ENCODE measurements around the gene NUDT6. TPM values are rescaled to one million over a fixed set of nuclear protein-coding genes. Genes with fewer than 3 reads are reported as not detected.

The NUDT6 gene
- polyA plus RNA-seq, 5 donors, result 9.9 to 17.2 (median 16.6) TPM

DNA sequence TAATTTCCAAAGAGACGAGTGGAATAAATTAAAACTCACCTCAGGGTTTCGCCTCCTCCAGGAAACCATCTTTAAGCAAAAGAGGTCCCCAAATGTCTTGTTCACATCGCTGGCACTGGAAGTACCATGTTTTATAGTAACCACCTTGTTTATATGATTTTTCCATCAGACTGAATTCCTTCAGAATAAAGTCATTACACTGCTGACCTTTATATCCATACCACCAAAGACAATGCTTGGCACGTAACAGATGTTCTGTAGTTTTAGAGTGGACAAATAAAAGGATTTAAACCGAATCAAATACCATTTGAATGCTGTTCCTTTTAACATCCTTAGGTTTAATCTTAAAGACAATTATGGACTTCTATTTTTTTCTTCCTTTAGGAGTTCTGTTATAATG lies 4.7 kb downstream of the NUDT6 start:
- DNase-seq, result no peak

DNA sequence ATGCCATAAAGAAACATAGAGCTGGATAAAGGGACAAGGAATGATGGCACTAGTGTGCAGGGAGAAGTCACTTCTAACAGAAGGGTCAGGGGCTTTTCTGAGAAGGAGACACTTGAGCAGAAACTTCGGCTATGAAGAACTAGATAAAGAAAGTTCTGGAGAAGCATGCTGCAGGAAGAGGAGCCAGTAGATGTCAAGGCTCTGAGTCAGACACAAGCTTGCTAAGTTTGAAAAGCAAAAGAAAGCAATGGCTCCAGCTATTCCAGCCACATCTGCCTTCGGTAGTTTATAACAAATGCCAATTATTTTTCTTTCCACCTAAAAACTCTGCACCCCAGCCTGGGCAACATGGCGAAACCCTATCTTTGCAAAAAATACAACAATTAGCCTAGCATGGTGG lies 7.5 kb downstream of the NUDT6 start:
- DNase-seq, result no peak

DNA sequence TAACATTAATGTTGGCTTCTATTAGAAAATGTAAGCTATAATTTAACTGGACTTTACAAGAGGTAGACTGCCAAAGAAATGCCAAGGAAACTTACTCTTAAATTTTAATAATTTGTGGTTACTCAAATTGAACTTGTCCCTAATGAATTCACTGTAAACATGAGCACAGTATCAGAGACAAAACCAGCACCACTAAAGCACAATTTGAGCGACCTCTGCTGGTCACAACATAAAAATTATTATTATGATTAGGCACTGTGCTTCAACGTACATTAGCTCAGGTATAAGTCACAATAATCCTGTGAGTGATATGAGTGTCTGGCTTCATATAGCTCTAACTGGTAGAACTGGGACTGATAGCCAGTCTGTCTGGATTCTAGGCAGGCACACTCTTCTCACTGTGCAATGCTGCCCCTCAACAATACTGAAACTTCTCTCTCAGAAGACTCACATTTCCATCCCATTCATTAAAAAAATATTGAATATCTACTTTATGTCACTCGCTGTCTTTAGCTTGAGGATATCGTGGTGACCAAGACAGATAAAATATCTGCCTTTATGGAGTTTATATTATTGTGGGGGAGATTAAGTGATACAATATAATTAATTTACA lies 8.0 kb downstream of the NUDT6 start:
- peak in 1 of 2 donors; percentile 33 for DNase-seq

DNA sequence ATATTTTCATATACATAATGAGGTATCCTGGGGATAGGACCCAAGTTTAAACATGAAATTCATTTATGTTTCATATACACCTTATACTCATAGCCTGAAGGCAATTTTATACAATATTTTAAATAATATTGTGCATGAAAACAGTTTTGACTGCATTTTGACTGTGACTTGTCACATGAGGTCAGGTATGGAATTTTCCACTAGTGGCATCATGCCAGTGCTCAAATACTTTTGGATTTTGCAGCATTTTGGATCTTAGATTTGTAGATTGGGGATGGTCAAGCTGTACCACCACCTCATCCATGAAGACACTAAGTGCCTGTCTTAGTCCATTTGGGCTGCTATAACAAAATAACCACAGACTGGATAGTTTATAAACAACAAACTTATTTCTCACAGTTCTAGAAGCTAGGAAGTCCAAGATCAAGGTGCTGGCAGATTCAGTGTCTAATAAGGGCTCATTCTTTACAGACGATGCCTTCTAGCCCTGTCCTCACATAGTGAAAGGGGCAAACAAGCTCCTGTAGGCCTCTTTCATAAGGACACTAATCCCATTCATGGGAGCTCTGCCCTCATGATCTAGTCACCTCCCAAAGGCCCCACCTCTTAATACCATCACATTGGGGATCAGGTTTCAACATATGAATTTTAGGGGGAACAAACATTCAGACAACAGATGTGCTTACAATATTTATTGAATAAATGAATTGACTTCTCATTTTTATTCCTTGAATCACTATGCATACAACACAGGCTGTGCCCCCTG lies 9.4 kb downstream of the NUDT6 start:
- DNase-seq, result no peak

DNA sequence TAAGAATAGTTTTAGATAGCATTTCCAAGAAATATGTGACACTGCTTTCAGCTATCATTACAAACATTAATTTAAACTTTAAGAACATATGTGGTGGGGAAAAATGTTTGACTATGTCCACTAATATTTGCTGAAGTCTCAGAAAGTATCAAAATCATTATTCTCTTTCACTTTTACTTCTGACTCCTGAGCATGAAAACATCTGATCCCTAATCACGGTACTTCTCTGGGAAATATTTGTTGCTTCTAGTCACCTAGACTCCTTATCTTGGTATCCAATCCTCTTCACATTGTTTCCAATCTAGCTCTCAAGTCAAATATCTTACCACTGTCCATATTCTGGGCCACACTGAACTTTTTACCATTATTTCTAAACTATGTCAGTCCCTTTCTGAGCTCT lies 10.8 kb downstream of the NUDT6 start:
- DNase-seq, result no peak

DNA sequence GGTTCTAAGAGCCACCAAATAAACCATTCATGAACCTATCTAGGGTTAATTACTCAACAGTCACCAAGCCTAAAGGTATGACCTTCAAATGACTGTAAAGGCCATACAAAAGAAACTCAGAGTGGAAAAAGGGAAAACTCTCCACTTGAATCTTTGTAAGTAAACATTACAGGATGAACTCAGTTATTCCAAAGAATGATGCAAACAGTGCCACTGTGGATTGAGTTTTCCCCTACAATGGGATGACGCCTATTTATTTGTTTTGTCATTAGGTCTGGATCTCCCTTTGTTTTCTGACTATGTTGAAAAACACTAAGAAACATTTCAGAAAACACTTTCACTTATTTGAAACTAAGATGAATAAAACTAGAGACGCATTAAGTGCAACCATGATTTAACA lies 12.7 kb downstream of the NUDT6 start:
- no peak for DNase-seq

DNA sequence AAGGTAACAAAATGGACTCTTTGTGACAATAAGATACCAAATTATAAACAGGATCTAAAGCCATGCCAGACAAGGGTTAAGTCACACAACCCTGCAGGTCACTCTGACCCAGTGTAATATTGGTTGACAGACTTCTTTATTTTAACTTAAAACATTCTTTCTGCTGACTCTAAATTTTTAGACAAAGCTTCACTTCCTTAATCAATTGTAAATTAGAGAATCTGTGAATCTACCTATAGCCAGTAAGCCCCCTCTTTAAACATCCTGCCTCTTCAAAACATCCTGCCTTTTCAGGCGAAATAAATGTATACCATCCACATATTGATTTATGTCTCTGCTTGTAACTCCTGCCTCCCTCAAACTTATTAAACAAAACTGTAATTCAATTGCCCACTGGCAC lies 14.2 kb downstream of the NUDT6 start:
- no peak for DNase-seq

DNA sequence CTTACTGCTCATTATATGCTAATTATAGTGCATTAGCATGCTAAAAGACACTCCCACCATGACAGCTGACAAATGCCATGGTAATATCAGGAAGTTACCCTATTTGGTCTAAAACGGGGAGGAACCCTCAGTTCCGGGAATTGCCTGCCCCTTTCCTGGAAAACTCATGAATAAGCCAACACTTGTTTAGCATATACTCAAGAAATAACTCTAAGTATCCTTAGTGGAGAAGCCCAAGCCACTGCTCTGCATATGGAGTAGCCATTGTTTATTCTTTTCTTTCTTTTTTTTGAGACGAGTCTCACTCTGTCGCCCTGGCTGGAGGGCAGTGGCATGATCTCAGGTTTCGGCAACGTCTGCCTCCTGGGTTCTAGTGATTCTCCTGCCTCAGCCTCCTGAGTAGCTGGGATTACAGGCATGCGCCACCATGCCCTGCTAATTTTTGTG lies 15.5 kb downstream of the NUDT6 start:
- no peak for DNase-seq

DNA sequence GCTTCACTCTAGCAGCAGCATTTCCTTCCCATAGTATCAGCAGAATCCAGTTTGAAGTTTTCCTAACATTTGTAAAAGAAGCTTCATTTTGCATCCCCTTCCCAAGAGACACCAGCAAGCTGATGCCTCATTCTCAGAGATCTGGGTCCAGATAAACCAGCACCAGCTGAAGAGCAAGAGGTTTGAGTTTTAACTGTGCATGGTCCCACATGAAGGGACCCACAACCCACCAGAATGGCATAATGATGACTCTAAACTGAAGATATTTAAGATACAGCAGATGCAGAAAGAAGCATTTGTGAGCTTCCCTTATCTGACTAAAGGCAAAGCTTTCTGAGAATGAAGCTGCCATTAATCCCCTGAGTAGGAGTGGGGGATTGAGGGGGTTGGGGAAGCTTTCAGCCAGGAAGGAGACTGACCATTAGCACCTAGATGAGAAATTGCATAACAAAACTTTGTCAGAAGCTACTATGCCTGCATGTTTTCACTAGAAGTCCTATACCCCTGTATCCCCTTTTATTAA lies 18.6 kb downstream of the NUDT6 start:
- no peak for DNase-seq

DNA sequence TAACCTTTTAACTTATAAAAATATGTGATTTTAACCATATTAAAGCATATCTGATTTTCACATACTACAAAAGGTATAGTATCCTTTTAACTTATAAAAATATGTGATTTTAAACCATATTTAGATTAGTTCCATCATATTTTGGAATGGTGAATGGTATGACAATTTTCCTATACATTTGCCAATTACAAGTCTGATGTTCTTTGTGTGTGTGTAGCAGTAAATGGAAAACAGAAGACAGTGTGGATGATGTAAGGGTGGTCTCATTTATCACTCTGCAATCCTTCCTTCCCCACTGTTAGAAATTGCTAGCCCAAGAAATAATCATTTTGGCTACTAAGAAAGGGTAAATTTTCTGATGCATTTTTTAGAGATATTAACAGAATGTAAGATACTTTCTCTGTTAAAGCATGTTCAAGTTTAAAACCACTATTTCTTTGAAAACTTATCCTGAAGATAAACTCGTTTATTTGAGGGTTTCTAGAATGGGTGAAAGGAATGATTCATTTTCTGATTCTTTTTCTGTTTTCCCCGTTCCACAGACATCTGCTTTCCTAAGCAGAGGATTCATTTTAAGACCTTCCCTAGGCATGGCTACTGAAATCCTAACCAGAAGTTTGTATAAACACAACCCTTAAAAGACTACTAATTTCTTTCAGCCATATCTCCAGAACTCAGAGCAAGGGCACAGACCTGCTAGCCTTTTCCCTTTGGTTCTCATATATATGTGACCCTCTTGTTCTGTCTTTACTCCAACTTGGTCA lies 21.0 kb downstream of the NUDT6 start:
- no peak for DNase-seq

DNA sequence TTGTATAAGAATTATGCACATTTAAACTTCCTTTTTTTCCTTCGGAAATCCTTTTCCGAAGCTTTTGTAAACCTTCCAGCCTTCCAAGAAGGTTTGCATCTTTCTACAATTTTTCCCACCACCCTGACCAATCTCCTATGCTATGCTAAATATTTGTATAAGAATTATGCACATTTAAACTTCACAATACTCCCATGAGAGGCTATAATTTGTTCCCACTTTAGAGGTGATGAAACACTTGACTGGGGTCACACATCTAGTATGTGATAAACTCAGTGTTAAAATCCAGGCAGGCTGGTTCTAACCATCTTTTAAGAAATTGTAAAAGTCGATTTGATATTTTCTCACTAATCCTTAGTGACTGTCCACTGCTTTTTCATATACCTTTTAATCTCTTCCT lies 22.1 kb downstream of the NUDT6 start:
- no peak for DNase-seq

DNA sequence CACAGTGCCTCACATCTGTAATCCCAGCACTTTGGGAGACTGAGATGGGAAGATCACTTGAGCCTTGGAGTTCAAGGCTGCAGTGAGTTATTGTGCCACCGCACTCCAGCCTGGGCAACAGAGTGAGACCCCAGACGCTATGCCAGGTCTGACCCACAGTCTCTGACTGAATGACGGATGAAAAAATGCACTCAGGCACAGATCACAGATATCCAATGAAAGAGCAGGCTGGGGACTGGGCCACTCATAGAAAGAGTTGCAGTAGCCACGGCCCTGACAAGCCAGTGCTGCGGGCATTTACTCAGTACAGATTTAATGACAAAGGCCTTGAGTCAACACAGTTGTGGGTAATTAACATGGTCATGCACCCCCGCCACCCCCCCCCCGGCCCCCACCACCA lies 22.7 kb downstream of the NUDT6 start:
- DNase-seq, result no peak

DNA sequence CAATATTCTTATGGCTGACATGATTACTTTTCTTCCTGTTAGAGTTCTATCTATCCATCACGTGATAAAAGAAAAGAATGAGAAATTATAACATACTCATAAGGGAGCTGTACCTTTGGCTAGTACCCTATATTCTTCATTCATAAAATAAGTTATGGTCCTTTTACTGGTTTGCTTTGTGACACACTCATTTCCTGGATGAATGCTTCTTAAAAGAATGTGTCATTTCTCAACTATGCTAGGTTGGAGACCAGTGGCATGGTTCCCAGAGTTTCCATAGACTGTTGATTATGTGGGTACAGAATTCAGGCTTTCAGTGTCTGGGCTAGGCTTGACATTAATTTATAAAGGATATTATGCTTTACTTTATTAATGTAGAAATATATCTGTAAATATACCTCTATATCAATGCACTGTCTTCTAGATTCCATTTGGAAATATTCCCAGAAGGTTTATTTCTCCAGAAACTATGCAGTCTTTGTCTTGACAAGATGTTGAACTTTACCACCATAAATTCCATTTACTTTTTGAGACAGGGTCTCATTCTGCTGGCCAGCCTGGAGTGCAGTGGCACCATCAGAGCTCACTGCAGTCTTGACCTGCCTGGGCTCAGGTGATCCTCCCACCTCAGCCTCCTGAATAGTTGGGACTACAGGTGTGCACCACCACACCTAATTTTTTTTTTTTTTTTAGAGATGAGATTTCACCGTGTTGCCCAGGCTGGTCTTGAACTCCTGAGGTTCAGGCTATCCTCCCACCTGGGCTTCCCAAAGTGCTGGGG lies 23.8 kb downstream of the NUDT6 start:
- DNase-seq, result no peak

DNA sequence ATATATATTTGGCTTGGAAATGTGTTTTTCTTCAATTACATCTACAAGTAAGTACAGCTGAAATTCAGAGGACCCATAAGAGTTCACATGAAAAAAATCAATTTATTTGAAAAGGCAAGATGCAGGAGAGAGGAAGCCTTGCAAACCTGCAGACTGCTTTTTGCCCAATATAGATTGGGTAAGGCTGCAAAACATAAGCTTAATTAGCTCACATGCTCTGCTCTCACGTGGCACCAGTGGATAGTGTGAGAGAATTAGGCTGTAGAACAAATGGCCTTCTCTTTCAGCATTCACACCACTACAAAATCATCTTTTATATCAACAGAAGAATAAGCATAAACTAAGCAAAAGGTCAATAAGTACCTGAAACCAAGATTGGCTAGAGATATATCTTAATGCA lies 26.1 kb downstream of the NUDT6 start:
- no peak for DNase-seq

DNA sequence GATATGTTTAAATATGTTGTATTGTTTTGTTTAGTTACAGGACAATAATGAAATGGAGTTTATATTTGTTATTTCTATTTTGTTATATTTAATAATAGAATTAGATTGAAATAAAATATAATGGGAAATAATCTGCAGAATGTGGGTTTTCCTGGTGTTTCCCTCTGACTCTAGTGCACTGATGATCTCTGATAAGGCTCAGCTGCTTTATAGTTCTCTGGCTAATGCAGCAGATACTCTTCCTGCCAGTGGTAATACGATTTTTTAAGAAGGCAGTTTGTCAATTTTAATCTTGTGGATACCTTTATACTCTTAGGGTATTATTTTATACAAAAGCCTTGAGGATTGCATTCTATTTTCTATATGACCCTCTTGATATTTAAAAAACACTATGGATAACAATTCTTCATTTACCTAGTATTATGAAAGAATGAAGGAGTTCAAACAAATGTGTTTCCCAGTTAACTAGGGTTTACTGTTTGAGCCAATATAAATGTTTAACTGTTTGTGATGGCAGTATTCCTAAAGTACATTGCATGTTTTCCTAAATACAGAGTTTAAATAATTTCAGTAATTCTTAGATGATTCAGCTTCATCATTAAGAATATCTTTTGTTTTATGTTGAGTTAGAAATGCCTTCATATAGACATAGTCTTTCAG lies 26.9 kb downstream of the NUDT6 start:
- DNase-seq, result no peak

DNA sequence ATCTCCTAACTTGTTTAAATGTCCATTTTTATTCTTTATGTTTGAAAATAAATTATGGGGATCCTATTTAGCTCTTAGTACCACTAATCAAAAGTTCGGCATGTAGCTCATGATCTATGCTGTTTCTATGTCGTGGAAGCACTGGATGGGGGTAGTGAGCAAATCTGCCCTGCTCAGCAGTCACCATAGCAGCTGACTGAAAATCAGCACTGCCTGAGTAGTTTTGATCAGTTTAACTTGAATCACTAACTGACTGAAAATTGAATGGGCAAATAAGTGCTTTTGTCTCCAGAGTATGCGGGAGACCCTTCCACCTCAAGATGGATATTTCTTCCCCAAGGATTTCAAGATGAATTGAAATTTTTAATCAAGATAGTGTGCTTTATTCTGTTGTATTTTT lies 27.6 kb downstream of the NUDT6 start:
- DNase-seq, result no peak

DNA sequence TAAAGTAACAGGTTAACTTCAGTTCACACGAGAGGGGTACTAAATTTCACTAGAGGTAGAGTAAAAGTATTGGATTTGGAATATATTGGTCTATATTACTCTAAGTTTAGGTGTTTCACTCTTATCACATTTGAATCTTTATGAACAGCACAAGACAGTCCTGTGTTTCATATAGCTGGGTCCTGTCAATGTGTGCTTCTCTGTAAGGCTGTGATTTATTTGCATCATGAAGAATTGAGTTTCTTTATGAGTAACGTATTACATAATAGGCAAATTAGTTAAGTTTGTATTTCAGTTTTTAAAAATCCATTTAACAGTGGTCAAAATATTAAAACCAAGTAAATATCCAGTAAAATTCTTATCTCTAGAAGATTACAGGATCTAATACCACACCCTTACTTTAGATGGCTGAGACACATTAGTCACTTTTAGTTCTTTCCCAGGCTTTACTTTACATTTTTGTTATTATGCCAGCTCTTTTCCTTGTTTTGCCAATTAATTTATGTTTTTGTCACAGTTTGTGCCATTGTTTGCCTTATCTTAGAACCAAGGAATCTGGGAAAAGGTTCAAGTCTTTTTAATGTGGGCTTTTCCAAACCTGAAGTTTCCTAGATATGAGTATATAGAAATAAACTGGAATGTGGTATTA lies 32.1 kb downstream of the NUDT6 start:
- DNase-seq, result no peak

DNA sequence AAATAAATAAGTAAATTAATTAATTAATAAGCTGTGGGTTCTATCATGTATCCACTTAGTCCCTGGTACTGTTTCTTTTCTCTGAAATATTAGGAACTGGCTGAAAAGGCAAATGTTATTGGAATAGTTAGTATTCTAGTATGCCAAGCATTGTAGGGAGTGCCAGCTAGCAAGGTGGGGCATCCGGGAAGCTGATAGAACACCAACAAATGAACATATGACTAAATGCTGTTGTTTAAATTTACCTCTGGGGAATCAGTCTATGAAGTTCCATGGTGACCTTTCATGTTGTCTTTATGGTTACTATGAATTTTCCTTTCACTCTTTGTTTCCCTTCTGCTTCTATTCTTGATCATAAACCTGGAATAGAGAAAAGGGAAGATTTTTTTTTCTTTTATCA lies 32.7 kb downstream of the NUDT6 start:
- no peak for DNase-seq

DNA sequence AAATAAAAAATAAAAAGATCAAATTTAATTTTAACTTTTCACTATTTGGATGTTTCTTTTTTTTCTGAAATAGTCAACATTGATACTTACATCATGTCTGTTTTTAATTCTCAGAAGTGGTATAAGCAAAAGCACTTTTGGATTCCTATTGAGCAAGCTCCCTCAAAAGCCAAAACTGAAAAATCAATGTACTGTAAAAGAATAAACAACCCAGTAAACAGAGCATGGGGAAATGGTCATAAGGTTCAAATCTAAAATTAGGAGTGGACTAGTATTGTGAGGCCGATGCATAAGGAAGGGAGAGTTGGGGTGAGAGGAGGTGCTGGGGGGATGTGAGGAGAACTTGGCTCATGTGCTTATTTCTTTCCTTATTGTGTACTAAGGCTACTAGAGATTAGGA lies 37.9 kb downstream of the NUDT6 start:
- DNase-seq, result no peak

DNA sequence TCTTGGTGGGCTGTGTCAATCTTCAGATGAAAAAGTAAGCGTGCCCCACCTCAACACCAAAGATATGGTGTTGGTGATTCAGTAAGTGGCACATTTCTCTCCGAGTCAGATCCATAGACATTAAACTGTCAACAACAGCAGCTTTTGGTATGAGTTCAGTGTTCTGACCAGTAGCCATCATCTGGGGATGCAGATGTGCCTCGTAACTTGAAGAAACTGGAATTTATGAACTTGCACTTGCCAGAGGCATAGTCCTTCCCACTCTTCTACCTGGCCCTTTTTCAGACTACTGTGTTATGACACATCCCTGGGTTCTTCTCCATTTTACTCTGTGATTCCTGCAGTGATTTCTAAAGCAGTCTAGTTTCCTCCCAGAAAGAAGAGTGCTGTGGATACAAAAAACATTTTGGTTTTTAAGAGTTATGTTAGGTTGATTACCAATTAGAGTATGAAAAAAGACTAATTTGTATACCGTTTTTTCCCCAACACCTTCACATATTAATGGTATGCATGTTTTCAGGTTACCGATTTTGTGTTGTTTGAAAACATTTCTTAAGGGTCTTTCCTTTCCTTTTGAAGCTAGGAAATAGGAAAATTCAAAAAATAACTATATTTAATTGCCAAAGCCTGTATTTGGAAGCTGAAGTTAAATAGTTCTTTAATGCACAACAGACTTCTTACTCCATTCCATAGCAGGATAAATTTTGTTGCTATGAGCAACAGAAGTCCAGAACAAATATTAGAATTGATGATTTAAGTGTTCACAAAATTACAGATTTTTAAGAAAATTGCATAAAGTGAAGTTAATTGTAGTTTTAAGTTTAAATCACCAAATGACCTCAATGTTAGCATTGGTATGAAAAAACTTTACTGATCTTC lies 39.3 kb downstream of the NUDT6 start:
- DNase-seq, result no peak
